HG03135 (cell line): ENCODE results near the gene TNFRSF19.

ENCODE experiments used
- ATAC-seq: cut with Tn5 transposase; IDR thresholded peaks from one replicate; pipeline ENCODE4 v1.9.1; 2021; ENCODE audit warnings: mild to moderate bottlenecking, moderate library complexity; ENCODE audit not compliant: unreplicated experiment

TNFRSF19 gene

GRCh38 chr13:23711355-23711754, 141.1 kb downstream of the TNFRSF19 start:
- no peak for ATAC-seq

GRCh38 chr13:23714672-23715071, 144.5 kb downstream of the TNFRSF19 start:
- ATAC-seq, result no peak

GRCh38 chr13:23715092-23715761, 145.0 kb downstream of the TNFRSF19 start:
- ATAC-seq, result no peak

- no peak for ATAC-seq
Observed at GRCh38 chr13:23715762-23716235, 145.6 kb downstream of the TNFRSF19 start.

GRCh38 chr13:23716401-23716800, 146.2 kb downstream of the TNFRSF19 start:
- no peak for ATAC-seq

- ATAC-seq, result no peak
Observed at GRCh38 chr13:23718996-23719395, 148.8 kb downstream of the TNFRSF19 start.

GRCh38 chr13:23722726-23723453, 152.7 kb downstream of the TNFRSF19 start:
- ATAC-seq, result no peak

GRCh38 chr13:23723471-23723870, 153.3 kb downstream of the TNFRSF19 start:
- no peak for ATAC-seq

- ATAC-seq, result no peak
Observed at GRCh38 chr13:23724196-23724970, 154.2 kb downstream of the TNFRSF19 start.
